Measurements from ENCODE around the gene SND1. TPM values are rescaled to one million over a fixed set of nuclear protein-coding genes. Genes with fewer than 3 reads are reported as not detected.

SND1 gene
- total and polyA plus RNA-seq, 2 donors (not counting 3 experiments of a cell fraction or from before 2014, with no cell fraction given), result 116 to 249 TPM

- TF ChIP-seq GATA2 (IDR thresholded peaks at IDR 0.05; ENCODE audit: insufficient read depth, insufficient read length, low read depth, low read length) (no peak), POLR2AphosphoS5 (IDR thresholded peaks at IDR 0.05; ENCODE audit: insufficient read depth, low read depth, low read length) (no peak)
- Histone ChIP-seq H3K9me1 (replicated peaks; ENCODE audit: control insufficient read depth, extremely low read depth, insufficient read depth, low read length) (no peaks in the 10 kb centered on the region), H3K9ac (replicated peaks; ENCODE audit: extremely low read depth, insufficient read depth, low read length) (no peak overlapping the region), H2AFZ (ENCODE audit: low read depth, low read length) (no peak overlapping the region), H3K27ac (ENCODE audit: insufficient read depth, low read depth, low read length) (no peak overlapping the region), H3K4me1 (ENCODE audit: control insufficient read depth, extremely low read depth, insufficient read depth, low read length) (peaks cover 18% of the 10 kb centered on the region), H3K79me2 (ENCODE audit: control insufficient read depth, insufficient read depth, low read length) (no peaks in the 10 kb centered on the region), H3K36me3 (ENCODE audit: control insufficient read depth in 2 of 2, extremely low read depth in 1 of 2, insufficient read depth in 2 of 2, low read length in 2 of 2) (peaks cover 0 to 14% of the 10 kb centered on the region in 2 experiments), H4K20me1 (replicated peaks; ENCODE audit: control insufficient read depth, extremely low read depth, insufficient read depth, low read length) (no peaks in the 10 kb centered on the region), H3K4me2 (ENCODE audit: insufficient read depth, low read length) (no peak overlapping the region), H3K4me3 (replicated peaks in 1 of 3; ENCODE audit: insufficient read depth in 1 of 3, low read depth in 1 of 3, low read length in 3 of 3) (no peak overlapping the region), H3K27me3 (ENCODE audit: control insufficient read depth in 2 of 2, insufficient read depth in 2 of 2, low read length in 2 of 2) (no peaks in the 10 kb centered on the region), H3K9me3 (replicated peaks; ENCODE audit: control insufficient read depth, insufficient read depth, low read length) (no peaks in the 10 kb centered on the region)
- CTCF ChIA-PET, result interaction anchor here (2.3 kb wide), 1 partner anchor 135 kb away, joined by 10 read pairs; no protein-coding TSS in a partner anchor
- intact Hi-C loops (cut with micrococcal nuclease), result no loop called here
- dilution Hi-C loops (cut with MboI; ENCODE audit: extremely low pct_ligation_motif_present, low sequenced_read_pairs), result no loop called here
- DNase-seq (ENCODE audit: low read depth, low spot score) (no peak), FAIRE-seq (no peak)
- POLR2A ChIA-PET, result no interaction called here
- no TSS peak for BruUV-seq (replicated peaks)
Measured at GRCh38 chr7:128074336-128074735, 422.3 kb downstream of the SND1 start.

GRCh38 chr7:128074736-128075135, 422.7 kb downstream of the SND1 start:
- no peak for TF ChIP-seq EZH2 (IDR thresholded peaks at IDR 0.05; ENCODE audit: borderline replicate concordance, low read depth, low read length, severe bottlenecking)
- TF ChIP-seq MAX (IDR thresholded peaks at IDR 0.05; ENCODE audit: insufficient read depth, insufficient read length), result no peak
- no peak for TF ChIP-seq JUN (IDR thresholded peaks at IDR 0.05; ENCODE audit: borderline replicate concordance, insufficient read depth, insufficient read length, low read depth)
- no peak for TF ChIP-seq GATA2 (IDR thresholded peaks at IDR 0.05; ENCODE audit: insufficient read depth, insufficient read length, low read depth, low read length)
- no peak for TF ChIP-seq CTCF (IDR thresholded peaks at IDR 0.05; ENCODE audit: extremely low read depth in 1 of 2, insufficient read depth in 1 of 2, low read depth in 1 of 2, low read length in 2 of 2)
- TF ChIP-seq MYC (IDR thresholded peaks at IDR 0.05; ENCODE audit: low read depth, low read length), result no peak
- no peak for TF ChIP-seq POLR2AphosphoS5 (IDR thresholded peaks at IDR 0.05; ENCODE audit: insufficient read depth, low read depth, low read length)
- no peak for TF ChIP-seq POLR2A (IDR thresholded peaks at IDR 0.05; ENCODE audit: low read depth, low read length)
- TF ChIP-seq FOS (IDR thresholded peaks at IDR 0.05; ENCODE audit: borderline replicate concordance, insufficient read depth, low read length), result no peak
- dilution Hi-C loops (cut with MboI; ENCODE audit: extremely low pct_ligation_motif_present, low sequenced_read_pairs), result no loop called here
- Histone ChIP-seq H3K79me2 (ENCODE audit: control insufficient read depth, insufficient read depth, low read length) (no peaks in the 10 kb centered on the region), H3K4me1 (ENCODE audit: control insufficient read depth, extremely low read depth, insufficient read depth, low read length) (peaks cover 18% of the 10 kb centered on the region), H3K9ac (replicated peaks; ENCODE audit: extremely low read depth, insufficient read depth, low read length) (no peak overlapping the region), H3K36me3 (ENCODE audit: control insufficient read depth in 2 of 2, extremely low read depth in 1 of 2, insufficient read depth in 2 of 2, low read length in 2 of 2) (peaks cover 0 to 14% of the 10 kb centered on the region in 2 experiments), H3K9me1 (replicated peaks; ENCODE audit: control insufficient read depth, extremely low read depth, insufficient read depth, low read length) (no peaks in the 10 kb centered on the region), H3K27ac (ENCODE audit: insufficient read depth, low read depth, low read length) (no peak overlapping the region), H3K9me3 (replicated peaks; ENCODE audit: control insufficient read depth, insufficient read depth, low read length) (no peaks in the 10 kb centered on the region), H2AFZ (ENCODE audit: low read depth, low read length) (no peak overlapping the region), H4K20me1 (replicated peaks; ENCODE audit: control insufficient read depth, extremely low read depth, insufficient read depth, low read length) (no peaks in the 10 kb centered on the region), H3K27me3 (ENCODE audit: control insufficient read depth in 2 of 2, insufficient read depth in 2 of 2, low read length in 2 of 2) (no peaks in the 10 kb centered on the region), H3K4me2 (ENCODE audit: insufficient read depth, low read length) (no peak overlapping the region), H3K4me3 (replicated peaks in 1 of 3; ENCODE audit: insufficient read depth in 1 of 3, low read depth in 1 of 3, low read length in 3 of 3) (no peak overlapping the region)
- intact Hi-C loops (cut with micrococcal nuclease), result no loop called here
- CTCF ChIA-PET, result interaction anchor here (0.8 to 2.6 kb wide), 4 partner anchors 14 to 135 kb away, joined by 3 to 10 read pairs (median 7); no protein-coding TSS in a partner anchor
- BruUV-seq (replicated peaks), result no TSS peak
- POLR2A ChIA-PET, result no interaction called here
- FAIRE-seq, result no peak
- no peak for DNase-seq (ENCODE audit: low read depth, low spot score)

All from endothelial cell of umbilical vein (primary cell).